Activated CD8-positive, alpha-beta memory T cell treated with anti-CD3 and anti-CD28 coated beads, Interleukin-2, amount 50 U/mL, for 48 hours (primary cell): ENCODE data around the gene MEG3.
A peak's percentile ranks its signal among the peaks of the same experiment; 100 is the strongest.

Experiments
- DNase-seq: peaks from one replicate; pipeline ENCODE4 v3.0.0-alpha.2; 2020

Gene MEG3

DNA sequence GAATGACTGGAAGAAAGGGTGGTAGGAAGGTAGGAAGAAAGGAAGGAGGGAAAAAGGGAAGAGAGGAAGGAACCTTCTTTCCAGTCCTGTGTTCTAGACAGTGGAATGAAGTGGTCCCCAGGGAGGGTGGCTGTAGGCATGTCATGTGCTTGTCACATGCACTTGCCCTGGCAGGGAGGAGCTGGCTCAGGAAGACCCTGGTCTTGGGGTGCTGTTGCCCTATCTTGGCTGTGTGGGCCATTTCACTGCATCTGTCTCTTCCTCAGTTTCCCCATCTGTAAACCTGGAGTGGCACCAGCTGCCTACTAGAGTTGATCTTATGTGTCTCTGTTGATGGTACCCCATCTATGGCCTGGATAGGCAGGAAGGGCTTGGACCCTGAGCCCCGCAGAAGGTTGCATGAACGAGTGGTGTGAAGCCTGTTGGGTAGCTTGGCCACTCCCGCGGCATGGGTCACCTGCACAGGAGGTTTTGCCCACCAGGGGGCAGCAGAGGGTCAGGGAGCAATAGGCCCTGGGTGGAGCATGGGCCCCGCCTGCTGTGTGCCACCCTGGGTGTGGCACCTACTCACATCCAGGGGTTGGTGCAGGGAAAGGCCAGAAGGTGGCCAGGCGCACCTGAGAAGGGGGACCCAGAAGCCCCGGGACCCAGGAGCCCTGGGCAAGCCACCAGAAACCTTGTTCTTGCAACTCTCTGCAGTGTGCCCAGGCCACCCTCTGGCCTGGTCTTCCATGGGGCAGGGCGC, 25.1 kb downstream of the MEG3 start:
- peak; percentile 98 for DNase-seq

DNA sequence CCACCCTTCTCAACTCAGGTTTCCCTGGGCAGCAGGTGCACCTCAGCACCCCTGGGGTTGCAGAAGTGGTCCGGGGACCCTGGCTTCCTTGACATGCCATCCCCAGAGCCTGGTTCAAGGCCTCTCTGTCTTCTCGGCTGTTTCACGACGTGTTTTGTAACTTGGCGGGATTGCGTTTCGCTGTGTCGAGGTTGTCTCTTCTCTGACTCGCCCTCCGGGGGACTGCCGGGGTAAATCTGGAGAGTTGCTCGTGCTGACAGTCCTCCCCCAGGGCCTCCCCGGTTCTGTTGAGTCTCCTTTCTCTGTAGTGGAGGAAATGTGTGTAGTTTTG, 25.6 kb downstream of the MEG3 start:
- DNase-seq, result no peak

- DNase-seq, result no peak
Observed at GRCh38 chr14:100851946-100852620, 26.2 kb downstream of the MEG3 start.

- no peak for DNase-seq
Observed at GRCh38 chr14:100854435-100854834, 28.5 kb downstream of the MEG3 start.

- no peak for DNase-seq
Observed at GRCh38 chr14:100855256-100855930, 29.5 kb downstream of the MEG3 start.

GRCh38 chr14:100856056-100856950, 30.4 kb downstream of the MEG3 start:
- DNase-seq, result no peak

GRCh38 chr14:100857233-100857922, 31.5 kb downstream of the MEG3 start:
- DNase-seq, result no peak

DNA sequence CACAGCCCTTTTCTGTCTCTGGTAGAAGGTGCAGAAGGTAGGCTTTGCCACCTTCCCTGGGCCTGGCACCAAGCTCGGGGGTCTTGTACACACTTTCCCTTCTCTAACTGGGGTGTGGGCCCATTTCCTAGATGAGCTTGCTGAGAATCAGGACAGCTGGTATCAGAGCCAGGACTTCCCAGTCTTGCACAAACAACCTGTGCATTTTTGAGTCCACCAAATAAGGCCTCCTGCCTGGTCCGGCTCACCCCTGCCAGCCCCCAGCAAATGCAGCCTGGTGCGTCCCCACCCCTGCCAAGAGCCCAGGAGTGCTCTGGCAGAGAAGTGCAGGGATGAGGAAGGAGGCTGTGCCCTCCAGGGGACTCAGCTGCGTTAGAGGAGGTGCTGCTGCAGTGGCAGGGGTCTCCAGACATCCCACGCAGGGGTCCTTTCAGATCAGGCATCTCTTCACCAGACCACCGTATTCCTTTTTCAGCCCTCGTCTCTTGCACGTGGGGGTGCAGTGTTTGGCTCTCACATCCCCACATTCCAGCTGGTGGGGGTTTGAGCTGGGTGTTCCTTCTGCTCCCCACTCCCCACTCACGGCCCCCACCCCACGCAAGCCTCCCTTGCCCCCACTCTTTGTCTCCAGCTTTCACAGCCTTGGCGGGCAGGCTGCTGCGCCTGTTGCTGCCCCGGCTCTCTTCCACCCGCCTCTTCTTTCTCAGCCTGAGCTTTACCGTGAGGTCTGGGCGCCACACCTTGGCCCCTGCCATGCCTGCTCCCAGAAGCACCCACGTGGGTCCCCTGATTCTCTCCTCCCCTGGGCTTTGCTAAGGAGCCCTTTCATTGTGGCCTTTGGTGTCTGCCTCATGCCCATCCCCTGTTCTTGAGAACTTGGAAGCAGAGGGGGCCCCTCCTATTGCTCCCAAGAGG, 32.3 kb downstream of the MEG3 start:
- no peak for DNase-seq

GRCh38 chr14:100858838-100859220, 32.9 kb downstream of the MEG3 start:
- DNase-seq, result no peak

DNA sequence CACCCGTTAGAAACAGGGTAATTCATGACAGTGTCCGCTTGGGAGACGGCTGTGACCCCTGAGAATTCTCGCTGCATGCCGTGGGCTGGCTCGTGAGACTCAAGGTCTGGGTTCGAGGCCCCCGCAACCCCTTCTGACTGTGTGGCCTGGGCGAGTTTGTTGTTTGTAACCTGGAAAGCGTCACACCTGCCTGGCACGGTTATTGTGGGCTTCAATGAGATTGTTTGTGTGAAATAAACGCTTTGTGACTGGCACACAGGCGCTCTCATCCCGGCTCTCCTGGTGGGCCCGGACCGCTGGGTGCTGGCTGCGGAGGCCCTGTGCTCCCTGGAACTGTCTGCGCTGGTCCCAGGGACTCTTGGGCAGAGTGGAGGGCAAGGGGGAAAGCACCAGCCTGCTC, 33.9 kb downstream of the MEG3 start:
- no peak for DNase-seq

DNA sequence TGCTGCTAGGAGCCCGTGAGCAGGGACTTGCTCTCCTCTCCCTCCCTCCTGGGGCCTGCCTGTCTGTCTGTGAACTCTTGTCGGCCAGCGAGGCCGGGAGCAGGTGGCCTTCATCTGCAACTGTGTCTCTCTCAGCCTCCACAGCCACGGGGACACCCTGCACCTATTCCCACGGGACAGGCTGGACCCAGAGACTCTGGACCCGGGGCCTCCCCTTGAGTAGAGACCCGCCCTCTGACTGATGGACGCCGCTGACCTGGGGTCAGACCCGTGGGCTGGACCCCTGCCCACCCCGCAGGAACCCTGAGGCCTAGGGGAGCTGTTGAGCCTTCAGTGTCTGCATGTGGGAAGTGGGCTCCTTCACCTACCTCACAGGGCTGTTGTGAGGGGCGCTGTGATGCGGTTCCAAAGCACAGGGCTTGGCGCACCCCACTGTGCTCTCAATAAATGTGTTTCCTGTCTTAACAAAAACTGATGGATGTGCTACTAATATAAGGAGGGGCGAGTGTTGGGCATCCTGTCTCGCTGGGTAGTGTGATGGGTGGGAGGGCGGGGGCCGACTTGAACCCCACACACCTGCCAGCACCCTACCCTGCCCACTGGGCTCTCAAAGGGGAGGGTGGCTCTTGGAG, 34.8 kb downstream of the MEG3 start:
- no peak for DNase-seq

GRCh38 chr14:100861188-100861936, 35.4 kb downstream of the MEG3 start:
- DNase-seq, result no peak

DNA sequence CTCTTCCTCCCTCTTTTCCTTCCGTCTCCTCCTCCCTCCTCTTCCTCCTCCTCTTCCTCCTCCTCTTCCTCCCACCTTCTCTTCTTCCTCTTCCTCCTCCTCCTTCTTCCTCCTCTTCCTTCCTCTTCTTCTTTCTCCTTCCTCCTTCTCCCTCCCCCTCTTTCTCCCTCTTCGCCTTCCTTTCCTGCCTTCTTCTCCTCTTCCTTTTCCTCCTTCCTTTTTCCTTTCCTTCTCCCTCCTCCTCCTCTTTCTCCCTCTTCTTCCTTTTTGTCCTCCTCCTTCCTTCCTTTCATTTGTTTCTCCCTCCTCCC, 36.0 kb downstream of the MEG3 start:
- DNase-seq, result no peak

DNA sequence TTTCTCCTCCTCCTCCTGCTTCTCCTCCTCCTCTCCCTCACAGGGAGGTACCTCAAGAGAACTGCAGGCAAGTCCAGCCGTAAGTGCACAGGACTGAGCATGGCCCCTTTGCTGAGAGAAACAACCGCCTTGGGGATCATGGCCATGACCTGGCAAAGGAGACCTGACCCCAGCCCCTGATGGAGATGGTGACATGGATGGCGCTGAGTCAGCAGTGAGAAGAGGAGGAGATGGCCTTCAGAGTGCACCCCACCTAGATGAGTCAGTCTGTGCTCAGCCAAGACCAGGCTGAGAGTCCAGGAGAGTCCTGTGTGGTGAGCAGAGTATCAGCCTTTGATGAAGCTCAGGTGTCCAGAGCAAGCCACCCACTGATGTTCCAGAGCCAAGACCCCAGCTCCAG, 36.4 kb downstream of the MEG3 start:
- no peak for DNase-seq

- DNase-seq, result no peak
Observed at GRCh38 chr14:100862793-100863192, 36.9 kb downstream of the MEG3 start.

- DNase-seq, result no peak
Observed at GRCh38 chr14:100864206-100864605, 38.3 kb downstream of the MEG3 start.

DNA sequence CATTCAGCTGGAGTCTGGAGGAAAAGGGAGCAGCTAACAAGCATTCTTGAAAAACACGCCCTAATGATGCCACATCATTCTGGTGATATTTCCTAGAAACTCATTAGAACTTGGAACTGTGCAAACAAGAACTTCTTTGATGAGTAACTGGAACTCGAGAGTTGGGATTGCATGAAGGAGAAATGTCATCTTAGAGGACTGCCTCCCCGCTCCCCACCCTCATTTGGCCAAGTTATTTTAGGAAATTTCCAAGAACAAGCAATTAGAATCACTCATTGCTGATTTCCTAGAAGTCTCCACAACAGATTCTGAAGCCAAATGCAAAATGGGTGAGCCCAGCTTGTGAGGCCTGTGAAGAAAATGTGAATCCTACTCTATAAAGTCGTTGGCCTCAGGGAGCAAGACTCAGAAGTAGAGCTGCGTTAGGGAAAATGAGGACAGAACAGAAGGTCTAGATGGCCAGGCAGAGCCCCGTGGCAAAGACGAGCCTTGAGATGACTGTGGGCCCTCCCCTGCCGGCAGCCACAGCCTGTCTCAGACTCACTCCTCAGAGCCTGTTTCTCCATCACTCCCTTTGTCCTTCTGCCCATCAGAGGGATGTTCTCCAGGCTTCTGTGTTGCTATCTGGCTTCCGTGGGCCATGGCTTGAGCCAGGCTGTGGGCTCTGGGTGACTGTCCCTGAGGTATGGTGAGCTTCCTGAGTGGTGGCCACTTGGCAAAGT, 39.2 kb downstream of the MEG3 start:
- DNase-seq, result no peak

DNA sequence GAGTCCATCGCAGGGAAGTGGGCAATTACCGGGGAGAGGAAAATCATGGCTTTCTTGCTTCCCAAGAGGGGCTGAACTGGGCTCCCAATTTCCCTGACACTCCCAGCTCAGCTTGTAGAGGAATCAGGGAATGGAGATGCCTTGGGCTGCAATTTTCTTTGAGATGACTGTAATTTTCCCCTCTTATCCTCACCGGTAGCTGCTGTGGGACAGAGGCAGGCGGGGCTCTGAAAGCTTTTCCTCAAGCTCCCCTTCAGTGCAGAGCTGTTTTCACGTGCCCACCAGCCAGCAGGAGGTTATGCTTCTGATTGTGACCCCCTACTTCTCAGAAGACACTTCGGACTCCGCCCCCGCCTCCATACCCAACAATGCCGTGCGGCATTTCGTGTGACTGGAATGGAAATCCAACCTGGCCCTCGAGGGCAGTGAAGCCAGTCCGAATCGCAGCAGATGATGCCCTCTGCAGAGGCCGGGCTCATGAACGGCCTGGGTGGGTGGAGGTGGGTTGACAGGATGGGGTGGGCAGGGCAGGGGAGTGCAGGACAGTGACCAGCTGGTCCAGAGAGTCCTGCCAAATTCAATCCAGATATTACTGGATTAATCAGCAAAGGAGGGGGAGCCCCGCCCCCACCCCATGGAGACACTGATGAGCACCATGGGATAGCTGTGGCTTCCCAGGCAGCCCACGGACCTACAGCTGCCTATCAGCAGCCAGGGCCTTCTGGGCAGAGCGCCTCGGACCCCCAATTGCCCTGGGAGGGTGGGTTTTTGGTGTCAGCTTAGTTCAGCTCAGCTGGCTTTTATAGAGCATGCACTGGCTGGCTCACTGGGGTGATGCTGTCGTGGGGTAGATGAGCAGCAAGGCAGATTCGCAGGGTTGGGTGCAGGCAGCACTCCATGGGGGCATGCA, 40.0 kb downstream of the MEG3 start:
- DNase-seq, result no peak
